Vagina (tissue), 2 donors: ENCODE measurements around the gene PRDM16. TPM values are rescaled to one million over a fixed set of nuclear protein-coding genes. Genes with fewer than 3 reads are reported as not detected.
"Not testable (repeated sequence)": the region's sequence is repeated elsewhere in the genome, so short reads cannot be mapped to it uniquely, and the experiment has no call there.

Experiments
- DNase-seq, 2 donors: peaks; one replicate each; pipeline ENCODE4 v3.0.0-alpha.2; 2017; ENCODE audit errors: extremely low spot score in 2 of 2
- H3K27ac ChIP-seq: fragments of 200-600 bp; sonication (generic); one replicate; pipeline ENCODE4 v1.5.1; 2019
- H3K27me3 ChIP-seq: fragments of 200-600 bp; sonication (generic); one replicate; pipeline ENCODE4 v1.5.1; 2019
- H3K36me3 ChIP-seq, 2 donors: fragments of 200-600 bp; sonication (generic); one replicate each; pipeline ENCODE4 v1.5.1; 2017 to 2019
- H3K4me1 ChIP-seq: fragments of 200-600 bp; sonication (generic); one replicate; pipeline ENCODE4 v1.5.1; 2019
- H3K4me3 ChIP-seq, 2 donors: fragments of 200-600 bp; sonication (generic); 1 replicate in 1 of 2; 2 replicates in 1 of 2; pipeline ENCODE4 v1.5.1; 2016 to 2019
- H3K9me3 ChIP-seq: fragments of 200-600 bp; sonication (generic); one replicate; pipeline ENCODE4 v1.5.1; 2019
- CTCF ChIP-seq, 3 experiments: fragments of 450-650 bp in 2 of 3; fragments of 200-600 bp in 1 of 3; sonication (generic) in 1 of 3; IDR thresholded peaks; one replicate each; pipeline ENCODE4 v1.5.1; 2017 to 2019; ENCODE audit warnings: antibody characterized with exemption in 3 of 3, mild to moderate bottlenecking in 2 of 3, moderate library complexity in 2 of 3
- POLR2A ChIP-seq, 2 donors: fragments of 450-650 bp; IDR thresholded peaks; one replicate each; pipeline ENCODE4 v1.6.1; 2017; ENCODE audit warnings: antibody characterized with exemption in 2 of 2, mild to moderate bottlenecking in 2 of 2, moderate library complexity in 2 of 2
- POLR2AphosphoS5 ChIP-seq, 2 donors: sonication (generic); formaldehyde crosslinking; IDR thresholded peaks; one replicate each; pipeline ENCODE4 v1.9.0; 2017; ENCODE audit warnings: antibody characterized with exemption in 2 of 2, mild to moderate bottlenecking in 2 of 2, low read depth in 1 of 2; ENCODE audit not compliant: insufficient read depth in 1 of 2
- intact Hi-C: fragments of 100-400 bp; cut with DNase I; formaldehyde crosslinking; loops from one replicate; pipeline ENCODE4 v1.15.1; 2023
- total RNA-seq: library from RNA; depleted of rRNA; stranded (reverse); fragments of >200 nt; gene quantifications from one replicate; pipeline ENCODE4 v1.2.3, GENCODE V29; 2016

The PRDM16 gene
- total RNA-seq, 1 donor from 2014 or later = 3.9 TPM

DNA sequence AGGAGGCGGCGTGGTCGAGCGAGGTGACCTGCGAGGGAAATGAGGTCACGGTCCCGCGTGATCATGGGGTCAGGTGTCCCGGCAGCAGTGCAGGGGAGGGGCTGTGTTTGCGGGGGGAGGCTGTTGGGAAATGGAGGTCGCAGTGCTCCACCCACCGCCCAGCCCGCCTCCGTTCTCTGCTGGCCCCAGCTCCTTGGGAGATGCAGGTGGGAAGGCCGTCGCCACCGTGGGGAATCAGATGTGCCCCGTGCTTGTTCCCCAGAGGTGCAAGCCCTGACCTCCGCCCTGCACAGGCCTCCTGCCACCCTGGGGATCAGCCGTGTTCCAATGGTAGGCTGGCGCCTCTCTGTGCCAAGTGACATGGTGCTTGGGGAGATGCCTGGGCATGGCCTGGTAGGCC is 95.7 kb downstream of the PRDM16 start:
- Histone ChIP-seq H3K4me3 (no peak overlapping the region), H3K27me3 (no peaks in the 10 kb centered on the region), H3K27ac (no peak overlapping the region), H3K9me3 (no peaks in the 10 kb centered on the region), H3K36me3 (no peaks in the 10 kb centered on the region), H3K4me1 (no peaks in the 10 kb centered on the region)
- no peak for DNase-seq
- intact Hi-C loops = no loop called here
- TF ChIP-seq POLR2A (IDR thresholded peaks at IDR 0.05) = no peak
- no peak for TF ChIP-seq CTCF (IDR thresholded peaks at IDR 0.05)
- no peak for TF ChIP-seq POLR2AphosphoS5 (IDR thresholded peaks at IDR 0.05; ENCODE audit: insufficient read depth in 1 of 2, low read depth in 1 of 2)

- H3K27me3 ChIP-seq, H3K4me1 ChIP-seq, H3K36me3 ChIP-seq, H3K9me3 ChIP-seq, DNase-seq, intact Hi-C loops, H3K27ac ChIP-seq, H3K4me3 ChIP-seq: not testable (repeated sequence)
Measured at GRCh38 chr1:3165189-3165588, 96.2 kb downstream of the PRDM16 start.

DNA sequence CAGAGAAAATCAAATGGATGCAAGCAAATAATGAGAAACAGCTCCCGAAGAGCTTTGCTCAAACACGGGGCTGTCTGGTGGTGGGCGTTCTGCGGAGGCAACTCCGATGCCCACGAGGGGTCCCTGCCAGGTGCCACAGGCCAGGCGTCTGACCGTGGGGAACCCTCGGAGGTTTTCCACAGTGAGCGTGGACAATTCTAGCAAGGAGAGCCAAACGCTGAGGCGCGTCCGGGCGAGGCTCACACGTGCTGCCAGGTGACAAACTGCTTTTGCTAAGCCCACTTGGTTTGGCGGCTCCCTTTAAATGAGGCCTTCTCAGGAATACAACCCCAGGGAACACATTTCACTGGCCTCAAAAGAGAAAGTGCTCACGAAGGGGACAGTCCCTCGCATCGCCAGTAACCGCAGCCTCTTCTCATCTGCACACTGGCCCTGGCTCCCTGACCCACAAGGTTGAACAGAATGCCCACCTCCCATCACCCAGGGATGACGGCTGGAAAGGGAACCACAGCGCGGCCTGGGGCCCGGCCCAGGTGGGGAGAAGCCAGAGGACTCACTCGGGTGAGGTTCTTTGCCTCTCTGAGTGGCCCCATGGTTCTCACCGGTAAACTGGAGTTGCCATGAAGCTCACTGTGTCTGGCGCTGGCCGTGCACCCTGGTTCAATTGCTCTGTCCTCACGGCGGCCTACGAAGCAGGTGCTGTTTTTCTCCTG is 97.4 kb downstream of the PRDM16 start:
- H3K36me3 ChIP-seq = no peaks in the 10 kb centered on the region
- peaks cover 15% of the 10 kb centered on the region for H3K4me1 ChIP-seq
- no peak overlapping the region for H3K4me3 ChIP-seq
- intact Hi-C loops = no loop called here
- DNase-seq = no peak
- no peaks in the 10 kb centered on the region for H3K27me3 ChIP-seq
- no peak overlapping the region for H3K27ac ChIP-seq
- H3K9me3 ChIP-seq = no peaks in the 10 kb centered on the region
- no peak for TF ChIP-seq POLR2AphosphoS5 (IDR thresholded peaks at IDR 0.05; ENCODE audit: insufficient read depth in 1 of 2, low read depth in 1 of 2)
- no peak for TF ChIP-seq CTCF (IDR thresholded peaks at IDR 0.05)
- TF ChIP-seq POLR2A (IDR thresholded peaks at IDR 0.05) = no peak

DNA sequence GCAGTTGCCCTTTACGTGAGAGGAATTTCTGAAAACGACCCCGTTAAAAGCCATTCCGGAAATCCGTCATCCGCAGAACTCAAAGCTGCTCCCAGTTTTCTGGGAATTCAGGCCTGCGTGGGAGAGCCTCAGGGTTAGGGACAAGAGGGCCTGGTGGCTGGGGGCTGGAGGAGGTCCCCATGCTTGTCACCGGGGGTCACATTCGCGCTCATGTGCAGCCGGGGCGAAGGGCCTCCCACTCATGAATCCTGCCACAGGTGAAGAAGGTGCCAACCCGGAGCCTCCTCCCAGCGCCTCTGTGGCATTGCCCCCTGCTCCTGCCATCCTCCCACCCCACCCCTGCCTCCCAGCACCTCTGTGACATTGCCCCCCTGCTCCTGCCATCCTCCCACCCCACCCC is 98.3 kb downstream of the PRDM16 start:
- no peak overlapping the region for H3K27ac ChIP-seq
- intact Hi-C loops = no loop called here
- no peak for DNase-seq
- no peaks in the 10 kb centered on the region for H3K27me3 ChIP-seq
- TF ChIP-seq POLR2AphosphoS5 (IDR thresholded peaks at IDR 0.05; ENCODE audit: insufficient read depth in 1 of 2, low read depth in 1 of 2) = no peak
- no peak for TF ChIP-seq CTCF (IDR thresholded peaks at IDR 0.05)
- TF ChIP-seq POLR2A (IDR thresholded peaks at IDR 0.05) = no peak
- H3K9me3 ChIP-seq = no peaks in the 10 kb centered on the region
- peaks cover 24% of the 10 kb centered on the region for H3K4me1 ChIP-seq
- H3K36me3 ChIP-seq = no peaks in the 10 kb centered on the region
- no peak overlapping the region for H3K4me3 ChIP-seq

GRCh38 chr1:3168678-3169077 is 99.7 kb downstream of the PRDM16 start:
- TF ChIP-seq POLR2AphosphoS5 (IDR thresholded peaks at IDR 0.05; ENCODE audit: insufficient read depth in 1 of 2, low read depth in 1 of 2) (no peak), CTCF (IDR thresholded peaks at IDR 0.05) (no peak), POLR2A (IDR thresholded peaks at IDR 0.05) (no peak)
- Histone ChIP-seq H3K27me3 (no peaks in the 10 kb centered on the region), H3K9me3 (no peaks in the 10 kb centered on the region), H3K4me1 (peaks cover 26% of the 10 kb centered on the region), H3K27ac (no peak overlapping the region), H3K4me3 (no peak overlapping the region), H3K36me3 (no peaks in the 10 kb centered on the region)
- intact Hi-C loops = no loop called here
- DNase-seq = no peak
